HepG2 (cell line): Measurements from ENCODE around the gene GRIK4. TPM values are rescaled to one million over a fixed set of nuclear protein-coding genes. Genes with fewer than 3 reads are reported as not detected.

Experiments used
- AGO1 ChIP-seq: fragments of 200-400 bp; formaldehyde crosslinking; IDR thresholded peaks from 2 replicates; pipeline ENCODE4 v1.6.1; 2017; ENCODE audit warnings: mild to moderate bottlenecking, low read depth, low read length, moderate library complexity; ENCODE audit not compliant: poor library complexity, severe bottlenecking
- CAMTA2 ChIP-seq: sonication (generic); formaldehyde crosslinking; IDR thresholded peaks from 2 replicates; pipeline ENCODE4 v1.4.0; 2020; ENCODE audit warnings: mild to moderate bottlenecking, missing genetic modification reagents, borderline replicate concordance
- CC2D1A ChIP-seq: sonication (generic); formaldehyde crosslinking; IDR thresholded peaks from 2 replicates; pipeline ENCODE4 v1.8.1; 2023; ENCODE audit warnings: mild to moderate bottlenecking, missing genetic modification reagents
- CHD2 ChIP-seq: IDR thresholded peaks from 2 replicates; pipeline ENCODE4 v1.6.1; 2011; ENCODE audit warnings: low read depth, low read length, improper control_type of control experiment
- CREM ChIP-seq, 2 experiments: sonication (generic) in 1 of 2; formaldehyde crosslinking in 1 of 2; IDR thresholded peaks; 2 replicates each; pipeline versions ENCODE4 v1.4.0 to v1.6.1; 2016 to 2020; ENCODE audit warnings: antibody characterized with exemption in 1 of 2, mild to moderate bottlenecking in 1 of 2, missing genetic modification reagents in 1 of 2
- ETV5 ChIP-seq: IDR thresholded peaks from 2 replicates; pipeline ENCODE4 v1.6.1; 2018; ENCODE audit warnings: missing biosample characterization, missing genetic modification reagents, inconsistent platforms, borderline replicate concordance
- FUBP1 ChIP-seq: sonication (generic); formaldehyde crosslinking; IDR thresholded peaks from 2 replicates; pipeline ENCODE4 v1.5.1; 2020; ENCODE audit warnings: missing genetic modification reagents, mild to moderate bottlenecking, borderline replicate concordance
- HMGXB4 ChIP-seq, 2 experiments: sonication (generic) in 1 of 2; formaldehyde crosslinking in 1 of 2; IDR thresholded peaks; 2 replicates each; pipeline versions ENCODE4 v1.4.0 to v1.6.1; 2018 to 2020; ENCODE audit warnings: missing genetic modification reagents in 2 of 2, borderline replicate concordance in 1 of 2, low read depth in 1 of 2, mild to moderate bottlenecking in 1 of 2, missing biosample characterization in 1 of 2
- KLF16 ChIP-seq, 2 experiments: sonication (generic) in 1 of 2; formaldehyde crosslinking in 1 of 2; IDR thresholded peaks; 2 replicates each; pipeline versions ENCODE4 v1.6.1 to v1.8.0; 2016 to 2023; ENCODE audit warnings: missing genetic modification reagents in 2 of 2, missing compliant biosample characterization in 1 of 2
- NCOA1 ChIP-seq: sonication (generic); formaldehyde crosslinking; IDR thresholded peaks from 2 replicates; pipeline ENCODE4 v1.9.0; 2021; ENCODE audit warnings: missing genetic modification reagents
- PHF8 ChIP-seq: sonication (generic); formaldehyde crosslinking; IDR thresholded peaks from 2 replicates; pipeline ENCODE4 v1.5.0; 2020; ENCODE audit warnings: missing genetic modification reagents
- SIN3B ChIP-seq: fragments of 150-350 bp; IDR thresholded peaks from 2 replicates; pipeline ENCODE4 v1.6.1; 2014; ENCODE audit warnings: low read length
- TCF7L2 ChIP-seq: IDR thresholded peaks from 2 replicates; pipeline ENCODE4 v1.6.1; 2011; ENCODE audit warnings: mild to moderate bottlenecking, low read depth, low read length, moderate library complexity
- ZBTB37 ChIP-seq: sonication (generic); formaldehyde crosslinking; IDR thresholded peaks from 2 replicates; pipeline ENCODE4 v1.4.0; 2020; ENCODE audit warnings: mild to moderate bottlenecking, missing genetic modification reagents
- ZMYM3 ChIP-seq: sonication (generic); formaldehyde crosslinking; IDR thresholded peaks from 2 replicates; pipeline ENCODE4 v1.5.1; 2020; ENCODE audit warnings: mild to moderate bottlenecking, missing genetic modification reagents
- ZNF17 ChIP-seq: sonication (generic); formaldehyde crosslinking; IDR thresholded peaks from 2 replicates; pipeline ENCODE4 v1.5.0; 2020; ENCODE audit warnings: mild to moderate bottlenecking, missing genetic modification reagents
- ZNF24 ChIP-seq: fragments of 450-650 bp; IDR thresholded peaks from 2 replicates; pipeline ENCODE4 v1.6.1; 2017; ENCODE audit warnings: antibody characterized with exemption, mild to moderate bottlenecking
- ZNF281 ChIP-seq: sonication (generic); formaldehyde crosslinking; IDR thresholded peaks from 2 replicates; pipeline ENCODE4 v1.4.0; 2020; ENCODE audit warnings: missing genetic modification reagents, borderline replicate concordance
- ZNF441 ChIP-seq: sonication (generic); formaldehyde crosslinking; IDR thresholded peaks from 2 replicates; pipeline ENCODE4 v1.7.0; 2021; ENCODE audit warnings: missing genetic modification reagents, borderline replicate concordance
- ZNF562 ChIP-seq: sonication (generic); formaldehyde crosslinking; IDR thresholded peaks from 2 replicates; pipeline ENCODE4 v1.8.0; 2022; ENCODE audit warnings: missing genetic modification reagents, borderline replicate concordance
- ZNF644 ChIP-seq: IDR thresholded peaks from 2 replicates; pipeline ENCODE4 v1.6.1; 2016; ENCODE audit warnings: low read depth
- ZNF773 ChIP-seq: sonication (generic); formaldehyde crosslinking; IDR thresholded peaks from 2 replicates; pipeline ENCODE4 v1.4.0; 2020; ENCODE audit warnings: missing genetic modification reagents, borderline replicate concordance
- ZNF780A ChIP-seq: sonication (generic); formaldehyde crosslinking; IDR thresholded peaks from 2 replicates; pipeline ENCODE4 v1.8.0; 2022; ENCODE audit warnings: mild to moderate bottlenecking, missing genetic modification reagents, moderate library complexity
- polyA plus RNA-seq, 8 experiments: library from polyadenylated mRNA; depleted of rRNA in 3 of 8; stranded (reverse) in 7 of 8; unstranded in 1 of 8; fragments of >200 nt; fragmentation: Illumina TruSeq in 4 of 8; extraction: Trizol in 4 of 8; gene quantifications; 2 replicates each; pipeline versions ENCODE4 v1.2.1 to v1.2.3, GENCODE V29; 2011 to 2016; ENCODE audit warnings: low read depth in 4 of 8, missing spikeins in 1 of 8, mixed read lengths in 1 of 8; ENCODE audit not compliant: insufficient read depth in 1 of 8
- total RNA-seq, 5 experiments: library from RNA; depleted of rRNA; stranded (reverse); fragments of >200 nt; fragmentation: Illumina TruSeq; extraction: Trizol; gene quantifications; 2 replicates each; pipeline ENCODE4 v1.2.3, GENCODE V29; 2016; ENCODE audit warnings: low read depth in 1 of 5

The GRIK4 gene
- total and polyA plus RNA-seq, 2 of the 13 experiments (the other 11 are each of a cell fraction or from before 2014, with no cell fraction given) = 0.04 to 0.07 TPM

GRCh38 chr11:120674542-120674941 is 163.0 kb downstream of the GRIK4 start (continued):
- TF ChIP-seq HMGXB4 (CRISPR knock-in tag; IDR thresholded peaks at IDR 0.05; ENCODE audit: borderline replicate concordance in 1 of 2, low read depth in 1 of 2) (peak; percentile 25 to 26; a peak in 1 of 4 replicates), ZNF773 (no peak), AGO1 (no peak), CHD2 (0 out of 2 replicates have a peak, but pooled peaks have one; percentile 18), PHF8 (CRISPR knock-in tag) (no peak), ZNF562 (no peak), ETV5 (CRISPR knock-in tag) (no peak), TCF7L2 (no peak), ZNF780A (CRISPR knock-in tag) (no peak), ZNF441 (CRISPR knock-in tag) (0 out of 2 replicates have a peak, but pooled peaks have one; percentile 20), ZMYM3 (CRISPR knock-in tag) (peak; percentile 57; the same call in 1 of the 2 replicates), CAMTA2 (CRISPR knock-in tag) (no peak), SIN3B (no peak), NCOA1 (CRISPR knock-in tag) (no peak), ZNF17 (CRISPR knock-in tag) (no peak), KLF16 (CRISPR knock-in tag; IDR thresholded peaks at IDR 0.05) (peak in 1 of 2 experiments; percentile 48; a peak in 1 of 4 replicates), CREM (IDR thresholded peaks at IDR 0.05) (peak; percentile 76), CREM (CRISPR knock-in tag; IDR thresholded peaks at IDR 0.05) (no peak), CC2D1A (no peak), FUBP1 (no peak), ZNF24 (no peak), ZNF644 (peak; percentile 73), ZBTB37 (CRISPR knock-in tag) (no peak), ZNF281 (CRISPR knock-in tag) (peak; percentile 95)
